MV-4-11 (cell line): ENCODE measurements around the gene ATP1A2.
A peak's percentile ranks its signal among the peaks of the same experiment; 100 is the strongest.
"Not testable (repeated sequence)": the region's sequence is repeated elsewhere in the genome, so short reads cannot be mapped to it uniquely, and the experiment has no call there.

Experiments
- DNase-seq: peaks from one replicate; lab custom pipeline; 2025; lab: John Stamatoyannopoulos, UW

Gene ATP1A2

GRCh38 chr1:160101037-160101716, 14.4 kb upstream of the ATP1A2 start:
- DNase-seq = peak; percentile 78

- DNase-seq = no peak
Observed at GRCh38 chr1:160101717-160102522, 13.6 kb upstream of the ATP1A2 start.

GRCh38 chr1:160103658-160104408, 11.7 kb upstream of the ATP1A2 start:
- no peak for DNase-seq

- peak; percentile 29 for DNase-seq
Observed at GRCh38 chr1:160104486-160104885, 11.1 kb upstream of the ATP1A2 start.

GRCh38 chr1:160105155-160105554, 10.4 kb upstream of the ATP1A2 start:
- no peak for DNase-seq

- DNase-seq = no peak
Observed at GRCh38 chr1:160107512-160107911, 8.0 kb upstream of the ATP1A2 start.

GRCh38 chr1:160108888-160109662, 6.5 kb upstream of the ATP1A2 start:
- peak; percentile 79 for DNase-seq

- no peak for DNase-seq
Observed at GRCh38 chr1:160109686-160110085, 5.9 kb upstream of the ATP1A2 start.

- not testable (repeated sequence) for DNase-seq
Observed at GRCh38 chr1:160111462-160111861, 4.1 kb upstream of the ATP1A2 start.

- no peak for DNase-seq
Observed at GRCh38 chr1:160112357-160112756, 3.2 kb upstream of the ATP1A2 start.

GRCh38 chr1:160113407-160113806, 2.2 kb upstream of the ATP1A2 start:
- DNase-seq = no peak

- no peak for DNase-seq
Observed at GRCh38 chr1:160114085-160114484, 1.5 kb upstream of the ATP1A2 start.

- DNase-seq = no peak
Observed at GRCh38 chr1:160116283-160117147, 956 bp downstream of the ATP1A2 start.

GRCh38 chr1:160117300-160117699, 1.7 kb downstream of the ATP1A2 start:
- no peak for DNase-seq

GRCh38 chr1:160117709-160118183, 2.2 kb downstream of the ATP1A2 start:
- no peak for DNase-seq

- no peak for DNase-seq
Observed at GRCh38 chr1:160118928-160119327, 3.4 kb downstream of the ATP1A2 start.

GRCh38 chr1:160120797-160121196, 5.2 kb downstream of the ATP1A2 start:
- no peak for DNase-seq

GRCh38 chr1:160121388-160121787, 5.8 kb downstream of the ATP1A2 start:
- DNase-seq = no peak

GRCh38 chr1:160122978-160123495, 7.5 kb downstream of the ATP1A2 start:
- no peak for DNase-seq

GRCh38 chr1:160123726-160124125, 8.2 kb downstream of the ATP1A2 start:
- DNase-seq = no peak
